Measurements from ENCODE around the gene SMAD6. TPM values are rescaled to one million over a fixed set of nuclear protein-coding genes. Genes with fewer than 3 reads are reported as not detected.

The SMAD6 gene
- polyA plus RNA-seq, 1 donor from 2014 or later: 0.16 TPM

- H3K79me2 ChIP-seq (replicated peaks; ENCODE audit: insufficient read depth, low read length): no peaks in the 10 kb centered on the region
- TF ChIP-seq SMC3 (conservative IDR thresholded peaks at IDR 0.05; ENCODE audit: poor library complexity) (no peak), MXI1 (conservative IDR thresholded peaks at IDR 0.05; ENCODE audit: poor library complexity, severe bottlenecking) (no peak), POLR2AphosphoS5 (IDR thresholded peaks at IDR 0.05) (no peak), RAD21 (conservative IDR thresholded peaks at IDR 0.05) (no peak), EP300 (conservative IDR thresholded peaks at IDR 0.05; ENCODE audit: poor library complexity, severe bottlenecking) (no peak), REST (IDR thresholded peaks at IDR 0.05; ENCODE audit: borderline replicate concordance) (no peak)
- H3K4me3 ChIP-seq (ENCODE audit: low read length): no peak overlapping the region
- H3K27ac ChIP-seq (ENCODE audit: low read length): no peak overlapping the region
- no peaks in the 10 kb centered on the region for H3F3A ChIP-seq (ENCODE audit: insufficient read depth, low read length, poor library complexity, severe bottlenecking)
- H3K9me2 ChIP-seq (ENCODE audit: insufficient read depth, low read length): no peaks in the 10 kb centered on the region
- no peaks in the 10 kb centered on the region for H3K36me3 ChIP-seq (ENCODE audit: insufficient read depth, low read length)
- H4K20me1 ChIP-seq (ENCODE audit: insufficient read depth): no peaks in the 10 kb centered on the region
- H3K4me2 ChIP-seq (ENCODE audit: low read length): no peak overlapping the region
- H2AFZ ChIP-seq (ENCODE audit: low read depth, low read length): no peak overlapping the region
- no peaks in the 10 kb centered on the region for H3K27me3 ChIP-seq (ENCODE audit: insufficient read depth, low read depth, low read length)
- H3K9ac ChIP-seq (ENCODE audit: low read length): no peak overlapping the region
- H3K9me3 ChIP-seq (ENCODE audit: low read length): no peaks in the 10 kb centered on the region
Observed at GRCh38 chr15:66760968-66761725, 59.1 kb downstream of the SMAD6 start.

GRCh38 chr15:66761726-66762595 is 59.9 kb downstream of the SMAD6 start:
- no peak overlapping the region for H3K4me3 ChIP-seq (ENCODE audit: low read length)
- no peaks in the 10 kb centered on the region for H3K36me3 ChIP-seq (ENCODE audit: insufficient read depth, low read length)
- no peaks in the 10 kb centered on the region for H3K79me2 ChIP-seq (replicated peaks; ENCODE audit: insufficient read depth, low read length)
- H3K4me2 ChIP-seq (ENCODE audit: low read length): no peak overlapping the region
- H3F3A ChIP-seq (ENCODE audit: insufficient read depth, low read length, poor library complexity, severe bottlenecking): no peaks in the 10 kb centered on the region
- no peaks in the 10 kb centered on the region for H3K27me3 ChIP-seq (ENCODE audit: insufficient read depth, low read depth, low read length)
- H4K20me1 ChIP-seq (ENCODE audit: insufficient read depth): no peaks in the 10 kb centered on the region
- H3K27ac ChIP-seq (ENCODE audit: low read length): no peak overlapping the region
- no peak overlapping the region for H2AFZ ChIP-seq (ENCODE audit: low read depth, low read length)
- TF ChIP-seq CTCF (IDR thresholded peaks at IDR 0.05; ENCODE audit: poor library complexity, severe bottlenecking) (no peak), EP300 (conservative IDR thresholded peaks at IDR 0.05; ENCODE audit: poor library complexity, severe bottlenecking) (no peak), RAD21 (conservative IDR thresholded peaks at IDR 0.05) (no peak)
- H3K9me3 ChIP-seq (ENCODE audit: low read length): no peaks in the 10 kb centered on the region
- H3K9me2 ChIP-seq (ENCODE audit: insufficient read depth, low read length): no peaks in the 10 kb centered on the region
- no peak overlapping the region for H3K9ac ChIP-seq (ENCODE audit: low read length)

Data from neural cell (in vitro differentiated cells).